KMS-11 (cell line): ENCODE results near the gene ADCY1.
A peak's percentile ranks its signal among the peaks of the same experiment; 100 is the strongest.

Source experiments
- H2AFZ ChIP-seq: fragments of 200-600 bp; sonication (generic); 2 replicates; pipeline ENCODE4 v1.6.1; 2016; ENCODE audit warnings: antibody characterized with exemption, mixed run types, low read depth
- H3K27ac ChIP-seq: fragments of 200-600 bp; sonication (generic); 2 replicates; pipeline ENCODE4 v1.6.1; 2016; ENCODE audit warnings: mild to moderate bottlenecking, mixed run types
- H3K27me3 ChIP-seq: fragments of 200-600 bp; sonication (generic); 2 replicates; pipeline ENCODE4 v1.6.1; 2017; ENCODE audit warnings: mild to moderate bottlenecking, low read depth, mixed run types, moderate library complexity; ENCODE audit not compliant: insufficient read depth
- H3K36me3 ChIP-seq: fragments of 200-600 bp; sonication (generic); 2 replicates; pipeline ENCODE4 v1.6.1; 2017; ENCODE audit warnings: mild to moderate bottlenecking, mixed run types; ENCODE audit not compliant: insufficient read depth
- H3K4me1 ChIP-seq: fragments of 200-600 bp; sonication (generic); 2 replicates; pipeline ENCODE4 v1.6.1; 2016; ENCODE audit warnings: mild to moderate bottlenecking, low read depth, mixed run types; ENCODE audit not compliant: poor library complexity, severe bottlenecking
- H3K4me2 ChIP-seq: fragments of 200-600 bp; sonication (generic); 2 replicates; pipeline ENCODE4 v1.7.0; 2016; ENCODE audit warnings: mild to moderate bottlenecking, mixed run types
- H3K4me3 ChIP-seq: fragments of 200-600 bp; sonication (generic); IDR thresholded peaks from 2 replicates; pipeline ENCODE4 v1.6.1; 2017; ENCODE audit warnings: low read depth, low read length, mixed read lengths; ENCODE audit not compliant: insufficient read depth
- H3K79me2 ChIP-seq: fragments of 200-600 bp; sonication (generic); 2 replicates; pipeline ENCODE4 v1.6.1; 2016; ENCODE audit warnings: low read depth, mixed run types; ENCODE audit not compliant: insufficient read depth
- H3K9ac ChIP-seq: fragments of 200-600 bp; sonication (generic); 2 replicates; pipeline ENCODE4 v1.6.1; 2016; ENCODE audit warnings: mild to moderate bottlenecking, mixed run types
- H4K20me1 ChIP-seq: fragments of 200-600 bp; sonication (generic); 2 replicates; pipeline ENCODE4 v1.6.1; 2016; ENCODE audit warnings: mild to moderate bottlenecking, mixed run types; ENCODE audit not compliant: insufficient read depth
- TF ChIP-seq, protein P1 (sequence below): fragments of 200-600 bp; sonication (generic); conservative IDR thresholded peaks from 2 replicates; pipeline ENCODE4 v1.6.1; 2017; ENCODE audit warnings: low read depth, mild to moderate bottlenecking, antibody characterized with exemption, low read length, moderate library complexity, mixed read lengths

Gene ADCY1

DNA sequence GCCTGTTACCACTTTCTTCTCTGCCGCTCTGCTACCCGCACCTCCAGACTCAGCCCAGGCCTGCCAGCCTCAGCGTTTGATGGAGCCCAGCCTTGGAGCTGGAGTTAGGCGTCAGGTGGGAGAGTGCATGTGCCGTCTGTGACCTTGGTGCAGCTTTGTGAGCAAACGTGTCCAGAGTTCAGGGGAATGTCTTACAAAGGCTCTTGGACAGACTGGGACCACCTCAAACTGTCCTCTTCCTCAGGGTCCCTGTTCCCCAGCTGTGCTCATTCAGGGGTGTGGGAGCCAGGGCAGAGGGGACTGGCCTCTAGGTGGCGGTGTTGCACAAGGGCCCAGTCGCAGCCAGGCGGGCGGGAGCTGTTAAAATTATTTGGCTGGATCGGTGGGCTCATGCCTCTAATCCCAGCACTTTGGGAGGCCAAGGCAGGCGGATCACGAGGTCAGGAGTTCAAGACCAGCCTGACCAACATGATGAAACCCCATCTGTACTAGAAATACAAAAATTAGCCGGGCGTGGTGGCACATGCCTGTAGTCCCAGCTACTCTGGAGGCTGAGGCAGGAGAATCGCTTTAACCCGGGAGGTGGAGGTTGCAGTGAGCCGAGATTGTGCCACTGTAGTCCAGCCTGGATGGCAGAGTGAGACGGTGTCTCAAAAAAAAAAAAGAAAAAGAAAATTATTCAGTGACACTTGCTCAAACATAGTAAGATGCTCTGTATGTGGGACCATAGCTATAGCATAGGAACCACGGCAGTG, 89.2 kb downstream of the ADCY1 start:
- H3K4me1 ChIP-seq, result no peaks in the 10 kb centered on the region
- H3K9ac ChIP-seq, result no peak overlapping the region
- H3K79me2 ChIP-seq, result no peaks in the 10 kb centered on the region
- H3K4me2 ChIP-seq, result no peak overlapping the region
- no peak overlapping the region for H3K27ac ChIP-seq
- H2AFZ ChIP-seq, result no peak overlapping the region
- H3K27me3 ChIP-seq, result no peaks in the 10 kb centered on the region
- H3K4me3 ChIP-seq, result no peak overlapping the region
- no peaks in the 10 kb centered on the region for H4K20me1 ChIP-seq
- no peaks in the 10 kb centered on the region for H3K36me3 ChIP-seq
- TF ChIP-seq, protein P1, sequence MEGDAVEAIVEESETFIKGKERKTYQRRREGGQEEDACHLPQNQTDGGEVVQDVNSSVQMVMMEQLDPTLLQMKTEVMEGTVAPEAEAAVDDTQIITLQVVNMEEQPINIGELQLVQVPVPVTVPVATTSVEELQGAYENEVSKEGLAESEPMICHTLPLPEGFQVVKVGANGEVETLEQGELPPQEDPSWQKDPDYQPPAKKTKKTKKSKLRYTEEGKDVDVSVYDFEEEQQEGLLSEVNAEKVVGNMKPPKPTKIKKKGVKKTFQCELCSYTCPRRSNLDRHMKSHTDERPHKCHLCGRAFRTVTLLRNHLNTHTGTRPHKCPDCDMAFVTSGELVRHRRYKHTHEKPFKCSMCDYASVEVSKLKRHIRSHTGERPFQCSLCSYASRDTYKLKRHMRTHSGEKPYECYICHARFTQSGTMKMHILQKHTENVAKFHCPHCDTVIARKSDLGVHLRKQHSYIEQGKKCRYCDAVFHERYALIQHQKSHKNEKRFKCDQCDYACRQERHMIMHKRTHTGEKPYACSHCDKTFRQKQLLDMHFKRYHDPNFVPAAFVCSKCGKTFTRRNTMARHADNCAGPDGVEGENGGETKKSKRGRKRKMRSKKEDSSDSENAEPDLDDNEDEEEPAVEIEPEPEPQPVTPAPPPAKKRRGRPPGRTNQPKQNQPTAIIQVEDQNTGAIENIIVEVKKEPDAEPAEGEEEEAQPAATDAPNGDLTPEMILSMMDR, result peak; percentile 43; the same call in 1 of the 2 replicates

DNA sequence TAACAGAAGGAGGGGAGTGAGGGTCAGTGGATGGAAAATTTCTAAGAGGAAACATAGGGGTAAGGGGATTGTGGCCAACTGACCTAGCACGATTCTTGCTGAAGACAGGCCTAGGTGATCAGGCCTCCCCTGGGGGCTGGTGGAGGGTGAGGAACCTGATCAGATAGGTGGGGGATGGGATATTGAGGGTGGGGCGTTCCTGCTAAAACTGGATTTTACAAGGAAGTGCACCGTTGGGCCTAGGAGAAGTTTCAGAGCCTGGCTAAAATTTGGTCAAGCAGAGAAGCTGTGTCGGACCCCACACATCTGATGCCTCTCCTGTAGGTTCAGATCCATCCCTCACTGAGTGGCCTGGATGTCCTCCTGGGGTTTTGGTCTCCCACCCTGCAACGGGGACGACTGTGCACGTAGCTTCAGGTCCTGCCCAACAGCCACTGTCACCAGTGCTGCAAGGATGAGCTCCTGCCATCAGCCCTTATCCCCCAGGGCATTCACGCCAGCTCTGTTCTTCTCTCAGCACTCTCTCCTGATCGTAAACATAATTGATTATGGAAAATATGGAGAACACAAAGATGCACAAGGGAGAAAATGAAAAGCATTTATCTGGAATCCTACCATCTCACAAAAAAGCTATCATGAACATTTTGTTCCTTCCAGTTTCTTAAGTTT, 89.9 kb downstream of the ADCY1 start:
- Histone ChIP-seq H3K4me1 (no peaks in the 10 kb centered on the region), H2AFZ (no peak overlapping the region), H3K79me2 (no peaks in the 10 kb centered on the region), H3K36me3 (no peaks in the 10 kb centered on the region), H3K4me3 (no peak overlapping the region), H3K27me3 (no peaks in the 10 kb centered on the region), H3K9ac (no peak overlapping the region), H4K20me1 (no peaks in the 10 kb centered on the region), H3K4me2 (no peak overlapping the region), H3K27ac (no peak overlapping the region)
- TF ChIP-seq, protein P1, result no peak

DNA sequence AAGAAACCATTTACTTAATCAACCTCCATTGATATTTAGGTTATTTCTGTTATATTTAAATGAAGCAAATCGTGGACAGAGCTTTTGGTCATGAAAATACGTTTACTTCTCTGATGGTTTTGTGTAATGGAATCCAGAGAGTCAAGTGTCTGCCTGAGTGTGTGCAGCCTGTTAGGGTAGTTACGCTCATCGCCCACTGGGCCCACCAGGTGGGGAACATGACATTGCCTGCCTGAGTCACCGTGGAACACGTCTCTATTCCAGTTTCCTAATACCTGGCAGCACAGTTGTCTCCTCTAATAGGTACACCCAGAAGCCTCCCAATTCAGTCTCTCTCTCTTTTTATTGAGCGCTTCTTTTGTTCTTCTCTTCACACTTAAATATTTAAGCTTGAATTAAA, 91.0 kb downstream of the ADCY1 start:
- no peak overlapping the region for H2AFZ ChIP-seq
- no peaks in the 10 kb centered on the region for H4K20me1 ChIP-seq
- no peaks in the 10 kb centered on the region for H3K27me3 ChIP-seq
- no peak overlapping the region for H3K4me3 ChIP-seq
- H3K27ac ChIP-seq, result no peak overlapping the region
- H3K9ac ChIP-seq, result no peak overlapping the region
- TF ChIP-seq, protein P1, result no peak
- no peaks in the 10 kb centered on the region for H3K4me1 ChIP-seq
- H3K36me3 ChIP-seq, result no peaks in the 10 kb centered on the region
- no peaks in the 10 kb centered on the region for H3K79me2 ChIP-seq
- no peak overlapping the region for H3K4me2 ChIP-seq

DNA sequence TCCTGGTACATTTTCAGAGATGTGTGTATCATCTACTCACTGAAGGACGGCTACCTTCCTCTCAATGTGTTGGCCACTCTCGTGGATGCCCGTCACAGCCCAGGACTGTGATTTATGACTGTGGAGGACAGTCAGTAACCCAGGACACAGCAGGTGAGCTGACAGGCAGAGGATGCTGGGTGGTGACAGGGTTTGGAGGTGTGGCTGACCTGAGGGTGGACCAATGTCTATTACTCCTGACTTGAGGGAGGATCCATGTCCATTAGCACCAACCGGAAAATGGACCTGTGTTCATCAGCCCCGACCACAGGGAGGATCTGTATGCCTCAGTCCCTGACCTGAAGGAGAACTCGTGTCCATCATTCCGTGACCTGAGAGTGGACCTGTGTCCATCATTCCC, 96.1 kb downstream of the ADCY1 start:
- H3K4me3 ChIP-seq, result no peak overlapping the region
- no peak overlapping the region for H3K4me2 ChIP-seq
- H3K9ac ChIP-seq, result no peak overlapping the region
- TF ChIP-seq, protein P1, result no peak
- no peak overlapping the region for H3K27ac ChIP-seq
- no peaks in the 10 kb centered on the region for H3K4me1 ChIP-seq
- H3K27me3 ChIP-seq, result no peaks in the 10 kb centered on the region
- H3K79me2 ChIP-seq, result no peaks in the 10 kb centered on the region
- no peaks in the 10 kb centered on the region for H3K36me3 ChIP-seq
- no peaks in the 10 kb centered on the region for H4K20me1 ChIP-seq
- no peak overlapping the region for H2AFZ ChIP-seq
